ENCODE results near the gene ALDH3A1. TPM values are rescaled to one million over a fixed set of nuclear protein-coding genes. Genes with fewer than 3 reads are reported as not detected.

The ALDH3A1 gene
- total and polyA plus RNA-seq, 10 donors: 0.36 to 16.1 (median 0.77) TPM; not detected in 1

- WGBS, 5 donors: 78 to 88% (median 86%) methylated on average over 12 to 13 of the region's 13 CpGs
- no peaks in the 10 kb centered on the region for H3K9me3 ChIP-seq
- no peak overlapping the region for H3K4me3 ChIP-seq
- no peak for DNase-seq
- TF ChIP-seq POLR2A (IDR thresholded peaks at IDR 0.05): no peak
- intact Hi-C loops (cut with DNase I; ENCODE audit: low total_unique reads): no loop called here
- H3K36me3 ChIP-seq: no peaks in the 10 kb centered on the region
- H3K27me3 ChIP-seq (replicated peaks in 1 of 7): peaks cover 0 to 30% (median 0%) of the 10 kb centered on the region in 7 donors
- peaks cover 7 to 30% (median 26%) of the 10 kb centered on the region in 6 donors for H3K4me1 ChIP-seq
- H3K27ac ChIP-seq: no peak overlapping the region
These were observed 702 bp upstream of the ALDH3A1 start for GRCh38 chr17:19748807-19749193.

DNA sequence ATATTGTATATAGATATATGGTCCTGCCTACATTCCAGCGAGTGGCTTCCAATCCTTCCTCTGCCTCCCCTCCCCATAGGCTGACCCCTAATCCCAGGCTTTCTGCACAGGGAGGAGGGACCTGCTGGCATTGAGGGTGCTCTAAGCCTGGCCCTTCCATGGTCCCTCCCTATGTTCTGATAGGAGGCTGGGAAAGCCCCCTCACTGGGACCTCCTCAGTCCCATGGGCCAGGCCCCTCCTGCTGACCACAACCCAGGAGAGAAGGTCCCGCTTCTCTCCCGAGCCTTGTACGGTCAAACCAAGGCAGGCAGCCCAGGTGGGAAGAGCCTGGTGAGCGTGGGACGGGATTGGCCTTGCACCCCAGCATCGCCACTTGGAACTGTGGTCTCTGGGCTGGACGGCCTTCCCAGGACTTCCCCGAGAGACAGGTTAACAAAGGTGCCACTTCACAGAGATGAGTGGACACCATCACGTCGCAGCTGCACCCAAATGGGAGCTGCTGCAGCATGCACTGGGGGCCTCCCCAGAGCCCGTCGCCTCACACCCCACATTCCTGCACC, 859 bp downstream of the ALDH3A1 start:
- WGBS, 5 donors: 91 to 96% (median 94%) methylated on average over 13 of the region's 13 CpGs
- Histone ChIP-seq H3K36me3 (no peaks in the 10 kb centered on the region), H3K27me3 (replicated peaks in 1 of 7) (peaks cover 0 to 30% (median 0%) of the 10 kb centered on the region in 7 donors), H3K4me3 (no peak overlapping the region), H3K27ac (no peak overlapping the region), H3K9me3 (no peaks in the 10 kb centered on the region), H3K4me1 (peaks cover 7 to 17% (median 14%) of the 10 kb centered on the region in 6 donors)
- intact Hi-C loops (cut with DNase I; ENCODE audit: low total_unique reads): no loop called here
- no peak for DNase-seq
- TF ChIP-seq, protein P1, sequence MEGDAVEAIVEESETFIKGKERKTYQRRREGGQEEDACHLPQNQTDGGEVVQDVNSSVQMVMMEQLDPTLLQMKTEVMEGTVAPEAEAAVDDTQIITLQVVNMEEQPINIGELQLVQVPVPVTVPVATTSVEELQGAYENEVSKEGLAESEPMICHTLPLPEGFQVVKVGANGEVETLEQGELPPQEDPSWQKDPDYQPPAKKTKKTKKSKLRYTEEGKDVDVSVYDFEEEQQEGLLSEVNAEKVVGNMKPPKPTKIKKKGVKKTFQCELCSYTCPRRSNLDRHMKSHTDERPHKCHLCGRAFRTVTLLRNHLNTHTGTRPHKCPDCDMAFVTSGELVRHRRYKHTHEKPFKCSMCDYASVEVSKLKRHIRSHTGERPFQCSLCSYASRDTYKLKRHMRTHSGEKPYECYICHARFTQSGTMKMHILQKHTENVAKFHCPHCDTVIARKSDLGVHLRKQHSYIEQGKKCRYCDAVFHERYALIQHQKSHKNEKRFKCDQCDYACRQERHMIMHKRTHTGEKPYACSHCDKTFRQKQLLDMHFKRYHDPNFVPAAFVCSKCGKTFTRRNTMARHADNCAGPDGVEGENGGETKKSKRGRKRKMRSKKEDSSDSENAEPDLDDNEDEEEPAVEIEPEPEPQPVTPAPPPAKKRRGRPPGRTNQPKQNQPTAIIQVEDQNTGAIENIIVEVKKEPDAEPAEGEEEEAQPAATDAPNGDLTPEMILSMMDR (IDR thresholded peaks at IDR 0.05 in 8 of 11, conservative IDR thresholded peaks at IDR 0.05 in 3 of 11): no peak
- TF ChIP-seq POLR2A (IDR thresholded peaks at IDR 0.05): no peak
- no peak for TF ChIP-seq POLR2AphosphoS5 (IDR thresholded peaks at IDR 0.05)

- Histone ChIP-seq H3K36me3 (no peaks in the 10 kb centered on the region), H3K27me3 (replicated peaks in 1 of 7) (peaks cover 0 to 30% (median 0%) of the 10 kb centered on the region in 7 donors), H3K4me1 (peaks cover 7 to 17% (median 14%) of the 10 kb centered on the region in 6 donors), H3K9me3 (no peaks in the 10 kb centered on the region), H3K4me3 (no peak overlapping the region), H3K27ac (no peak overlapping the region)
- WGBS, 5 donors: 82 to 94% (median 90%) methylated on average over 20 of the region's 20 CpGs
- intact Hi-C loops (cut with DNase I; ENCODE audit: low total_unique reads): no loop called here
- no peak for TF ChIP-seq POLR2AphosphoS5 (IDR thresholded peaks at IDR 0.05)
- TF ChIP-seq, protein P1 (IDR thresholded peaks at IDR 0.05 in 8 of 11, conservative IDR thresholded peaks at IDR 0.05 in 3 of 11): no peak
- no peak for TF ChIP-seq POLR2A (IDR thresholded peaks at IDR 0.05)
- DNase-seq: no peak
These were observed 1.6 kb downstream of the ALDH3A1 start for GRCh38 chr17:19746517-19746916.

DNA sequence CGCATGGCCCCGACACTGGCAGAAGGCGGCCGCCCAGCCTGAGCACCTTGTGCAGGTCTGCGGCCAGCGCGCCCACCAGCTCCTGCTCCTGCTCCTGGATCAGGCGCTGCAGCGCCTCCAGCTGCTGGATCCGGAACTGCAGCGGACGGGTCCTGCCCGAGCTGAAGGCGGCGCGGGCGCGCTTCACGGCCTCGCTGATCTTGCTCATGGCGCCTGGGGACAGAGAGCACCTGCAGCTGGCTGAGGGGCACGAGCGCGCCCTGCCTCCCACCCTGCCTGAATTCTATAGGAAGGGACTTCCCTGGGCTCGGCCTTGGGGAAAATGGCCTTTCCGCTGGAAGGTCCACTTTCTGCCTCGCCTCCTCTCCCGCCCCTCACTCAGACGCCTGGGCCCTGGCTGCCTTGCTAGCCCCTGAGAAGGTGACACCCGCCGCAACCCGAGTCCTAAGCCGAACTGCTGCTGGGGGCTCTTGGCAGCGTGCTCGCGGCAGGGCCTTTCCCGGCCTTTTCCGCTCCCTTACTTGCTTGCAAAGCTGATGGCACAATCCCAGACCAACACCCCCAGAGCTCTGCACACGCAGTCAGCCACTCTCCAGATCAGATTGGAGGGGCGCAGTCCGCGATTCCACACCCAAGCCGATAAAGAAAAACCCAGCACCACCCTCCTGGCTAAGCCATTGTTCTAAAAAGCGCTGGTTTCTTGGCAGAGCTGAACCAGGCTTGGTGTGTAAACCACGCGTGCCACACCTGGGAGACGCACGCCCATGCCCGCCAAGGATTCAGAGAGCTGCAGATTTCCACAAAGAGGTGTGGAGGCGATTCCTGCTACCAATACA, 3.0 kb downstream of the ALDH3A1 start:
- no peaks in the 10 kb centered on the region for H3K9me3 ChIP-seq
- H3K36me3 ChIP-seq: no peaks in the 10 kb centered on the region
- 30 to 65% (median 39%) methylated on average over 26 to 50 of the region's 50 CpGs for WGBS, 5 donors
- intact Hi-C loops (cut with DNase I; ENCODE audit: low total_unique reads): no loop called here
- TF ChIP-seq, protein P1 (IDR thresholded peaks at IDR 0.05 in 8 of 11, conservative IDR thresholded peaks at IDR 0.05 in 3 of 11): peak; percentile 81 to 98 (median 95)
- TF ChIP-seq POLR2AphosphoS5 (IDR thresholded peaks at IDR 0.05) (peak; percentile 39 to 74 (median 72)), POLR2A (IDR thresholded peaks at IDR 0.05) (no peak)
- DNase-seq: peak; percentile 96
- peak overlapping the region in 5 of 8 donors; percentile 41 to 69 (median 63) for H3K27ac ChIP-seq
- H3K4me3 ChIP-seq: peak overlapping the region; percentile 34 to 76 (median 42)
- peaks cover 0 to 30% (median 0%) of the 10 kb centered on the region in 7 donors for H3K27me3 ChIP-seq (replicated peaks in 1 of 7)
- H3K4me1 ChIP-seq: peaks cover 7 to 17% (median 14%) of the 10 kb centered on the region in 6 donors

All from spleen (tissue), 11 donors.